ENCODE data around the gene MRPL53. TPM values are rescaled to one million over a fixed set of nuclear protein-coding genes. Genes with fewer than 3 reads are reported as not detected.

MRPL53 gene
- total RNA-seq, 4 donors from 2014 or later = 15.4 to 40.4 (median 38.8) TPM

DNA sequence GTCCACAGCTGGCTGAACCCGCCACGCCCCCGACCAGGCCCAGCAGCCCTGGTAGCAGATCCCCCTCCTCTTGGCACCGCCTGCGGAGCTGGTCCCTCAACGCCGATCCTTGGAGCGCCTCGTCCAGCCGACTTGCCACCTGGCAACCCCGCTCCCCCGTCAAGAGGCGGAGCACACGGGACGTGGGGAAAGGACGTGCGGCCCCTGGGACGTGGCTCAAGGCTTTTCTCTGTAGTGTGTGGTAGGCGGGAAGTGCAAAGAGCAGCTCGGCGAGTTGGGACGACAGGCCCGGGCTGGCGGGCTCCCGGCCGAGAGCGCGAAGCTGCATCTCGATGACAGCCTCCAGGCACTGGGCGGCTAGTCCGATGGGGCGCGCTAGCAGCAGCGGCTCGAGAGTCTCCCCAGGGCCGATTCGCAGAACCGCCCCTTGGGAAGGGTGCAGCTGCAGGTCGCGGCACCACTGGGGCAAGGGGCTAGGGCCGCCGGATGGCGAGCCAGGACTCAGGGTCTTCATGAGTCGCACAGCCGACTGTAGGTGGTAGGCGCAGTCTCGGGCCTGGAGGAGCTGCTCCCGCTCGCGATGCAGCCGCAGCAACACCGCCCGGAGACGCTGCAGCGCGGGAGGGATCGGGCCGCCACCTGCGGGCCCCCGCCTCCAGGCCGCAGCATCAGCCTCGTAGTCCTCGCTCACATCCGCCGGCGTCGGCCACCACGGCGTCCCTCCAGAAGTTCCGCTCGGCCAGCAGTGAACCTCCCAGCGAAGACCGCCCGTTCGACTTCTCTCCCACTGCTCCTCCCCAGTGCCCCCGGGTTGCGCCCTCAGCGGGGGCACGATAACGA lies 9.7 kb upstream of the MRPL53 start:
- peak overlapping the region; percentile 85 to 96 (median 88) for H3K27ac ChIP-seq (replicated peaks in 1 of 4)

DNA sequence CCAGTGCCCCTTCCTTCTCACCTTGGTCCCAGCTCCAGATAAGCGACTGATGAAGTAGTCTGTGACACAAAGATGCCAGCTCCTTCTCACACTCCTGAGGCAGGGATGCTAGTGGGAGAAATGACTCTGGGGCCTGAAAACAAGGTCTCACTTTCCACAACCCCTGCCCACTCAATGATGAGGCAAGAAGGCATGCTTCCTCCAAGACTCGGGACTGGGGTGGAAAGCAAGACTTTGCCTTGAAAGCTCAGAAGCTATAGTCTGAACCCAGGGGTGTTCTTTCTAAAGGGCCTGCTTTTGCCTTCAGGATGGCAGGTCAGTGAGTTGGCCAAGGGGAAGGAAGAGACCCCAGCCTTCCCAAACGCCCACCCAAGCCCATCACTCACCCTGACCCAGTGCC lies 9.0 kb upstream of the MRPL53 start:
- 51% methylated on average over 3 of the region's 3 CpGs for WGBS
- intact Hi-C loops (cut with DNase I) = no loop called here

More for the DNA sequence above, 9.7 kb upstream of the MRPL53 start:
- H3K4me1 ChIP-seq = peaks cover 26 to 44% (median 39%) of the 10 kb centered on the region in 4 donors
- no peak for DNase-seq (ENCODE audit: extremely low spot score)
- peak overlapping the region; percentile 89 to 99 (median 92) for H3K4me3 ChIP-seq
- TF ChIP-seq, protein P1, sequence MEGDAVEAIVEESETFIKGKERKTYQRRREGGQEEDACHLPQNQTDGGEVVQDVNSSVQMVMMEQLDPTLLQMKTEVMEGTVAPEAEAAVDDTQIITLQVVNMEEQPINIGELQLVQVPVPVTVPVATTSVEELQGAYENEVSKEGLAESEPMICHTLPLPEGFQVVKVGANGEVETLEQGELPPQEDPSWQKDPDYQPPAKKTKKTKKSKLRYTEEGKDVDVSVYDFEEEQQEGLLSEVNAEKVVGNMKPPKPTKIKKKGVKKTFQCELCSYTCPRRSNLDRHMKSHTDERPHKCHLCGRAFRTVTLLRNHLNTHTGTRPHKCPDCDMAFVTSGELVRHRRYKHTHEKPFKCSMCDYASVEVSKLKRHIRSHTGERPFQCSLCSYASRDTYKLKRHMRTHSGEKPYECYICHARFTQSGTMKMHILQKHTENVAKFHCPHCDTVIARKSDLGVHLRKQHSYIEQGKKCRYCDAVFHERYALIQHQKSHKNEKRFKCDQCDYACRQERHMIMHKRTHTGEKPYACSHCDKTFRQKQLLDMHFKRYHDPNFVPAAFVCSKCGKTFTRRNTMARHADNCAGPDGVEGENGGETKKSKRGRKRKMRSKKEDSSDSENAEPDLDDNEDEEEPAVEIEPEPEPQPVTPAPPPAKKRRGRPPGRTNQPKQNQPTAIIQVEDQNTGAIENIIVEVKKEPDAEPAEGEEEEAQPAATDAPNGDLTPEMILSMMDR (IDR thresholded peaks at IDR 0.05) = no peak
- TF ChIP-seq POLR2AphosphoS5 (IDR thresholded peaks at IDR 0.05) = no peak
- TF ChIP-seq POLR2A (IDR thresholded peaks at IDR 0.05; ENCODE audit: low read depth) = no peak
- no peak for TF ChIP-seq EP300 (IDR thresholded peaks at IDR 0.05)
- WGBS = 1% methylated on average over 12 of the region's 80 CpGs
- H3K36me3 ChIP-seq = peaks cover 9 to 67% (median 52%) of the 10 kb centered on the region in 4 donors
- intact Hi-C loops (cut with DNase I) = no loop called here
- no peaks in the 10 kb centered on the region for H3K9me3 ChIP-seq
- H3K27me3 ChIP-seq = no peaks in the 10 kb centered on the region

DNA sequence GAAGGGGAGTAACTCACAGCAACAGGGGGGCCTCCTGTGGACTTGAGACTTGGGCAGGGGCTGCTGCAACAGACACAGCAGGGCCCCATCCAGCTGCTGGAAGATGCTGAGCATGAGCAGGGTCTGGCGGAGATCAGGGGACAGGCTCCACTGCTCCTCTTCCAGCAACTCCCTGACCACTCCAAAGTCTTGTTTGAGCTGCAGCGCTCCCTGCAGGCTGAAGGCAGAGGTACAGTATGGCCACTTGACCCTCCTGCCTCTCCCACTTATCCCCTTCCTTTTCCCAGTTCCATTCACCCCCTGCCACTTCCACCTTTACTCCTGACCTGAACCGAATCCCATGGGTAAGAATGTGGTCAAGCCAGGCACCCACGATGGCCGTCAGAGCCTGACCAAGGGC lies 2.4 kb upstream of the MRPL53 start:
- Histone ChIP-seq H3K9me3 (no peaks in the 10 kb centered on the region), H3K36me3 (peaks cover 18 to 54% (median 43%) of the 10 kb centered on the region in 4 donors), H3K27me3 (no peaks in the 10 kb centered on the region), H3K4me1 (peaks cover 20 to 33% (median 30%) of the 10 kb centered on the region in 4 donors), H3K27ac (replicated peaks in 1 of 4) (no peak overlapping the region), H3K4me3 (no peak overlapping the region)
- no peak for DNase-seq (ENCODE audit: extremely low spot score)
- intact Hi-C loops (cut with DNase I) = no loop called here
- WGBS = 83% methylated on average over 5 of the region's 5 CpGs
- TF ChIP-seq EP300 (IDR thresholded peaks at IDR 0.05) = no peak
- TF ChIP-seq, protein P1 (IDR thresholded peaks at IDR 0.05) = peak in 1 of 3 experiments; percentile 11

More for the DNA sequence above, 9.0 kb upstream of the MRPL53 start:
- TF ChIP-seq POLR2AphosphoS5 (IDR thresholded peaks at IDR 0.05) (no peak), POLR2A (IDR thresholded peaks at IDR 0.05; ENCODE audit: low read depth) (no peak), EP300 (IDR thresholded peaks at IDR 0.05) (no peak)
- TF ChIP-seq, protein P1 (IDR thresholded peaks at IDR 0.05) = no peak
- H3K27me3 ChIP-seq = no peaks in the 10 kb centered on the region
- no peaks in the 10 kb centered on the region for H3K9me3 ChIP-seq
- DNase-seq (ENCODE audit: extremely low spot score) = no peak
- H3K4me3 ChIP-seq = peak overlapping the region; percentile 89 to 99 (median 92)
- peak overlapping the region; percentile 85 to 96 (median 88) for H3K27ac ChIP-seq (replicated peaks in 1 of 4)
- H3K36me3 ChIP-seq = peaks cover 9 to 65% (median 50%) of the 10 kb centered on the region in 4 donors
- H3K4me1 ChIP-seq = peaks cover 26 to 44% (median 41%) of the 10 kb centered on the region in 4 donors

DNA sequence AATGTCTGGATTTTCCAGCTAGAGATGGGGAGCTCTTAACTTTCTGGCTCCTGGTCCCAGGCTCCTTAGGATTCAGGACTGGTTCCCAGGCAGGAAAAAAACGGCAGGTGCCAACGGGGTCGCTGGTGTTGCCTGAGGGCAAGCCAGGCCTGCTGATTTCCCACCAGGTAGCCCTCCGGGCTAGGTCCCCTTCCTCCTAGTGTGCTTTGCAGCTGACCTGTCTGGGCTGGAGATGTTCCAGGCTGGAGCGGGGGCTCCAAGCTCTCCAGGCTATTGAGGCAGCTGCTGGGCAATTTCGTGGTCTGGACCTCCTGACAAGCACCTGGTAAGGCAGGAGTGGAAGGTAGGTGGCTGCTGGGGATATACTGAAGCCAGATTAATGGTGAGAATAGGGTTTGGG lies 2.0 kb upstream of the MRPL53 start:
- no peaks in the 10 kb centered on the region for H3K9me3 ChIP-seq
- TF ChIP-seq POLR2AphosphoS5 (IDR thresholded peaks at IDR 0.05) (no peak), EP300 (IDR thresholded peaks at IDR 0.05) (no peak), POLR2A (IDR thresholded peaks at IDR 0.05; ENCODE audit: low read depth) (no peak)
- TF ChIP-seq, protein P1 (IDR thresholded peaks at IDR 0.05) = no peak
- peaks cover 15 to 49% (median 39%) of the 10 kb centered on the region in 4 donors for H3K36me3 ChIP-seq
- H3K4me1 ChIP-seq = peaks cover 20 to 29% (median 28%) of the 10 kb centered on the region in 4 donors
- DNase-seq (ENCODE audit: extremely low spot score) = no peak
- WGBS = 89% methylated on average over 6 of the region's 6 CpGs
- intact Hi-C loops (cut with DNase I) = no loop called here
- H3K27ac ChIP-seq (replicated peaks in 1 of 4) = no peak overlapping the region
- no peaks in the 10 kb centered on the region for H3K27me3 ChIP-seq
- H3K4me3 ChIP-seq = no peak overlapping the region

Data from esophagus muscularis mucosa (tissue), 4 donors.